Amniotic epithelial cell (primary cell): ENCODE data around the gene CLEC6A.
"Not testable (repeated sequence)": the region's sequence is repeated elsewhere in the genome, so short reads cannot be mapped to it uniquely, and the experiment has no call there.

Experiments
- DNase-seq: peaks from one replicate; pipeline ENCODE4 v3.0.0-alpha.2; 2010; ENCODE audit warnings: low read depth

Gene CLEC6A

GRCh38 chr12:8455727-8456360 is at the start of gene CLEC6A:
CLEC6A (plus strand) TSS chr12:8455962; CDS start chr12:8456112, 150 bp downstream.
- no peak for DNase-seq

GRCh38 chr12:8419576-8419975 is 36.2 kb upstream of the CLEC6A start:
- DNase-seq: not testable (repeated sequence)

DNA sequence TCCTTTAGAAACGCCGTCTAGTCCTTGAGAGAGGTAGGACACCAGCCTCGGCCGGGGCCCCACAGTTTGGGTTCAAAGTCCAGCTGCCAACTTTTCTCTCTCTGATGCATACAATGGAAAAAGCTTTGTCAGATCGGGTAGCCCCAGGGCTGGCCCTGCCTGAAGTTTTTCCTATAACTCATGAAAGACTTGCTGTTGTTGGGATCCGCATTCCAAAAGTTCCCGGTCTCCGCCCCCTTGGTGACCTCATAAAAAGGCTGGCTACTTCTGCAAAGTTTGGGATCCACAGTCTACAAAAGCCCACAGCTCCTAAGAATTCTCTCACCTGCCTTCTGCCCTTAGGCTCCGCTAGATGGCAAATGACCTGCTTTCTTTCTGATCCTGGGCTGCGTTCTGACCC is 35.3 kb upstream of the CLEC6A start:
- no peak for DNase-seq

DNA sequence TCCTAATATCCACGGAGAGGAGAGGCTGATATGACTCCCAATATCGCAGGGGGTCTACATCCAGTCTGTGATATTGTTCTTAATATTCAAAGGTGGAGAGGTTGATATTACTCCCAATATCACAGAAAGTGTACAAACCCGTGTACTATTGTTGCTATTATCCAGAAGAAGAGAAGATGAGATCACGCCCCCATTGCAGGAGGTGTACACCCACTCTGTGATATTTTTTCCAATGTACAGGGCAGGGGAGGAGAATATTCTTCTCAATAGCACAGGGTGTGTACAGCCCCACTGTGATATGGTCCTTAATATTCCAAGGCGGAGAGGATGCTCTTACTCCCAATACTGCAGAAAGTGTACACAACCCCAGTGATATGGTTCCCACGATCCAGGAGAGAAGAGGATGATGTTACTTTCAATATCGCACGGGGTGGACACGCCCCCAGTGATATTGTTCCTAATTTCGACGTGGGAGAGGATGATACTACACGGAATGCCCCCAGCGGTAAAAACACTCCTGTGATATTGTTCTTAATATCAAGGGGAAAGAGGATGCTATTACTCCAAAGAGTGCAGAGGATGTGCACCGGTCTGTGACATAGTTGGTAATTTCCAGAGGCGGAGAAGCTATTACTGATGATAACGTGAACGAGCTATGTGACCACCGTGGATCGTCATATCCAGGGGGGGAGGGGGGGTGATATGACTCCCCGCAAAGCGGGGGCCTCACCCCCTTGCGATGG is 11.1 kb upstream of the CLEC6A start:
- not testable (repeated sequence) for DNase-seq

DNA sequence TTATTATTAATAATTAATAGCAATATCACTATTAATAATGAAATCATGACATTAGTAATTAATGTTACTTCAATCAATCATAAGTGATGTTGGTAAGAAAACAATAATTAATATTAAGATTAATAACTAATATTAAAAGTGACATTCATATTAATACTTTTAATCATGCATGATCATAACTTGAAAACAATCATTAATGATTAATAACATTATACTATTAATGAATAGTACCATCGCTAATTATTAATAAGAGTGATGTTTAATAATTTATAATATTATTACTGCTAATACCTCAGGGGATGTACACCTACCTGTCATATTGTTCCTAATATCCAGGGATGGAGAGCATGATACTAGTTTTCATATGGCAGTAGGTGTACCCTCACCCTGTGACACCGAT is 10.0 kb upstream of the CLEC6A start:
- no peak for DNase-seq

GRCh38 chr12:8446642-8447547 is 8.9 kb upstream of the CLEC6A start:
- DNase-seq: no peak

DNA sequence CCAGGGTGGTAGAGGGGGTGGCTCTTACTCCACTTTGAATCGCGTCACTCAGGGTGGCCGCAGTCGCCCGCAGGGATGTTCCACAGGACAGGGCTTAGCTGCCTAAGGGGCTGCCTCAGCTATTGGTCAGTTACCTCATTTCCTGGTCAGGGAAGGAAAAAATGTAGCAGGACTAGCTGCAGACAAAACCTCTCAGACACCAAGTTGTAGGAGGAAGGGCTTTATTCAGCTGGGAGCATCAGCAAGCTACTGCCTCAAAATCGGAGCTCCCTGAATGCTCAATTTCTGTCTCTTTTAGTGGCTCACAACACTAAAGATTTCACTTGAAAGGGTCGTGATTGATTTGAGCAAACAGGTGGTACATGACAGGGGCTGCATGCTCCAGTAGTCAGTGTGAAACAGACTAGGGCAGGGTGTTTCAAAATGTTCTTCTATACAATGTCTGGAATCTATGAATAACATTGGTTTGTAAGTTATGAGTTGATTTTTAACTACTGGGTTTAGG is 6.4 kb upstream of the CLEC6A start:
- no peak for DNase-seq

DNA sequence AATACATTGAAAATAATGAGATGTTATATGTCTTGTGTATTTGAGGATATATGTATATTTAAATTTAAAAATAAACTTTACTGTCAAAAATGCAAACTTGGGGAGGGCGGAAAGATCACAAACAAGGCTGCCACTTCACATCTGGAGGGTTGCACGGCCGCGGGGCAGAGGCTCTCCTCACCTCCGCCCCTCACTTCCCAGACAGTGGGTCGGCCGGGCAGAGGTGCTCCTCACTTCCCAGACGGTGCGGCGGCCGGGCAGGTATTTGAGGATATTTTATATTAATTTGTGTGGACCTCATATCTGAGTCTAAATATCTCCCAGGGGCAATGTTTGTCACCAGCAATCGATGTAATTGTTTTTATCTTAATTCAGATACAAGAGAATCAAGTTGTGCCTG is 3.7 kb upstream of the CLEC6A start:
- DNase-seq: no peak

GRCh38 chr12:8453021-8453513 is 2.7 kb upstream of the CLEC6A start:
- DNase-seq: no peak

DNA sequence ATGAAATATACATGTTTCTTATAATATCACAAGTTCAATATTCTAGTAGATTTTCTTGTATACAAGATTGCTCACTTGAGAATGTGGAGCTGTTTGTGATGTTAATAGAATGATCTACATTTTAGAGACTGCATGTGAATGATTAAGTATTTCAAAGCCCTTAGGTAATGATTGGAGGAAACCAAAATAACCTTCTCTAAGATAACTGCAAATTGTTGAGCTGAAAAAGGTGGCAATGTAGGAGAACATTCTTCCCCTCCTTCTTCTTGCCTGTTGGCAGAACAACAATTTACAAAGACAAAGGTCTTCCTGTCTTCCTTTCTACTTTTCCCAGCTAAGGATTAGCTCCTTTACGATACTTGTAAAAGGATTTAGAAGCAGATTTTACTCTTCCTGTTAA is 2.0 kb upstream of the CLEC6A start:
- no peak for DNase-seq

DNA sequence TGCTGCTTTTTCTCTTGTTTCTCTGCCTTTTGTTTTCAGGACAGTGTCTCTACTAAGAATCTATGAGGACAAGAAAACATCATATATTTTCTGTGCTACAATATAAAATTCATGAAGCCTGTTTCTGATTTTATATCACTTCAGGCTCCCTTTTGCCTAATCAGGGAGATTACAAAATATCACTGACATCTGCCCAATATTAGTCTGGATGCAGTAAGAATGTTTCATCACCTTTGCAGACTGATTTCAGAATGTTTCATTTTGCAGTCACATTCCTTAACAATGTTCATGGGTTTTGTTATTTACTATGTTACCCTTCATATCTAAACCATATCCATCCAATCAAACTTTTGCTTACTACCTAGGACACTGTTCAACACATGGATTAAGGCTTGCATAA is 491 bp upstream of the CLEC6A start:
- no peak for DNase-seq

GRCh38 chr12:8461426-8461825 is 5.7 kb downstream of the CLEC6A start:
- no peak for DNase-seq

DNA sequence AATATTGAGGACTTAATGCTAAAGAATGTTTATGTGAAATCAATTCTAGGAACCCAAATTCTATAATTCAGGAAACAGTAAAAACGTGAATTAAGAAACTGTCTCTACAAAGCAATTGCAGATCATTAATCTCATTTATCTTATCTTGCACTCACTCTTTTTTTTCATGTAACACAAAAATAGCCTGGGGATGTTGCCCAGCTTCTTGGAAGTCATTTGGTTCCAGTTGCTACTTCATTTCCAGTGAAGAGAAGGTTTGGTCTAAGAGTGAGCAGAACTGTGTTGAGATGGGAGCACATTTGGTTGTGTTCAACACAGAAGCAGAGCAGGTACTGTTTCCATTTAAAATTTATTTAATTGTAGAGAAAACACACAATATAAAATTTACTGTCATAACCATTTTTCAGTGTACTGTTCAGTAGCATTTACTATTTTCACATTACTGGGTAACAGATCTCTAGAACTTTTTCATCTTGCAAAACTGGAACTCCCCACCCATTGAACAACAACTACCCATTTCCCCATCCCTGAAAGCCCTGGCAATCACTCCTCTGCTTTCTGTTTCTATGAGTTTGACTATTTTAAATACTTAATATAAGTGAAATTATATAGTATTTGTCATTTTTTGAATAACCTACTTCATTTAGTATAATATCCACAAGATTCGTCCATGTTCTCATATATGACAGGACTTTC is 9.7 kb downstream of the CLEC6A start:
- no peak for DNase-seq

DNA sequence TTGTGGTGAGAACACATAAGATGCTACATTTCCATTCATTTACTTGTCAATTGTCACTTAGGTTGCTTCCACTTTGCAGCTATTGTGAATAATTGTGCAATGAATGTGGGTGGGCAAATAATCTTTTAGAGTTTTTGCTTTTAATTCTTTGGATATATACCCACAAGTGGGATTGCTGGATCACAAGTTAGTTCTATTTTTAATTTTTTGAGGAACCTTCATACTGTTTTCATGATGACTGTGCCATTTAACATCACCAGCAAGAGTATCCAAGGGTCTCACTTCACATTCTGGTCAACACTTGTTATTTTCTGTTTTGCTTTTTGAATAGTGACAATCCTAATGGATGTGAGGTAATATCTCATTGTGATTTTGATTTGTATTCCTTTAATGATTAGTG is 10.5 kb downstream of the CLEC6A start:
- no peak for DNase-seq

DNA sequence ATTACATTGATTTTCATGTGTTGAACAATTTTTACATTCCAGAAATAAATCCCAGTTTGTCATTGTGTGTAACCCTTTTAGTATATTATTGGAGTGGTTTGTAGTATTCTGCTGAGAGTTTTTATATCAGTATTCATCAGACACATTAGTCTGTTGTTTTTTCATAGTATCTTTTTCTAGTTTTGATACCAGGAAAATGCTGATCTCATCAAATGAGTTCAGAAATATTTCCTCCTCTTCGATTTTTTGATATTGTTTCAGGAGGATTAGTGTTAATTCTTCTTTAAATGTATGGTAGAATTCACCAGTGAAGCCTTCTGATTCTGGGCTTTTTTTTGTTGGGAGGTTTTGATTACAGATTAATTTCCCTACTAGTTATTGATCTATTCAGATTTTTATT is 15.3 kb downstream of the CLEC6A start:
- DNase-seq: no peak

GRCh38 chr12:8475508-8476203 is 19.9 kb downstream of the CLEC6A start:
- no peak for DNase-seq

- no peak for DNase-seq
These were observed 26.9 kb downstream of the CLEC6A start for GRCh38 chr12:8482571-8483061.

- no peak for DNase-seq
These were observed 27.3 kb downstream of the CLEC6A start for GRCh38 chr12:8483079-8483478.

DNA sequence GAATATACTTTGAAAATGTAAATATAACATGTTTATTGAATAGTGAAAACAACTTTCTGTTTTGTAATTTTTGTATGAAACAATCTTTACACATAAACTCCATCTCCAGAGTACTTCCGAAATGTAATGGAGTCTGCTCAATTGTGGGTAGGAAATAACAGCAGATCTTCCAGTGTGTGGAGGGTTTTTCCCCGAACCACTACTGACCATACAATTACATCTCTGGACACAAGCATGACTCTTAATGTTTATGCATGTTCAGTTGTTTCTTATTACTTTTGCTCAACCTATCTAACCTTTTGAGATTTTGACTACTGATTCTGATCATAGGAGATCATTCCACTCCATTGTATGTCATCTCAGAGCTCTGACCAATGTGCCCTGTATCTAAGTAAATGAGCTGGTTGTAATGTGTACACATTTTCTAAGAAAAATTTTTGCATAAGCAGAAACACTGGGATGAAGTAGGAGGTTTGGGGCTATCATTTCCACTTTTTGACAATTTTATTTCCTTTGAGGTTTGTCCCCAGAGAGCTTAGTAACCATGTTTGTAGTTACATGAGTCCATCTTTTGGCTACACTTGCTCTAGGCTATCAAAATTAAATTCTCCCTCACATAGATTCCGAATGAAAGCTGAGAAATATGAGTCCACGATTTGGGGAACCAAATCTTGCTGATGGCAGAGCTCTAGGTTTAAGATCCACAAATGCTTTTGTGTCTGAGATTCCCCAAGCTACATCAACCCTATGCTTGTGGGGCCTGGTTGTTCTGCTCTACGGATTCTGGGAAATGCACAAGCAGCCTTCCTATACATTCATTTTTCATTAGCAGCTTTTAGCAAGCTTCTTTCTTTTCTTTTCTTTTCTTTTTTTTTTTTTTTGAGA is 36.1 kb downstream of the CLEC6A start:
- no peak for DNase-seq

DNA sequence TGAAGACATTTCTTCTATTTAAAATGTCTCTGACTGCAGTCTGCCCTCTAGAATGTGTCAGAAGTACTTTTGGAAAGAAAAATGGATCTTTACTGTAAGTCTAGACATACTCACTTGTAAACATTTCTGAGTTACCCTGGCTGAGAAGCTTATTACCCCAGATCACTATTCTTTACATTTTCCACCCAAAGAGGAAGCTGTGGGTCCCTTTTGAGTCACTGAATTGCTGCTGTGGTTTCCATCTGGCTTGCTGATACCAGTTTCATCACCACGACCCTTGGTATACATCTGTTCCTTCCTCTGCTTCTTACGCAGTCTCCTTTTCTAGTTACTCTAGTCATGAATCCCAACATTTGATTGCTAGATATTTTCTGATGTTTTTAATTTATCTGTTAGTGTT is 37.3 kb downstream of the CLEC6A start:
- DNase-seq: no peak
